Measurements from ENCODE around the gene PRSS2. TPM values are rescaled to one million over a fixed set of nuclear protein-coding genes. Genes with fewer than 3 reads are reported as not detected.

PRSS2 gene
- total and polyA plus RNA-seq, 2 donors from 2014 or later = not detected

- H3K9me3 ChIP-seq (ENCODE audit: control insufficient read depth in 2 of 3, insufficient read depth in 1 of 3, low read length in 3 of 3) = no peaks in the 10 kb centered on the region
- no peak for DNase-seq
- intact Hi-C loops (cut with DNase I) = no loop called here
- H3K9ac ChIP-seq (ENCODE audit: low read length in 3 of 3) = no peak overlapping the region
- H3K27ac ChIP-seq (ENCODE audit: low read depth in 2 of 2, low read length in 2 of 2) = no peak overlapping the region
- no peaks in the 10 kb centered on the region for H3K27me3 ChIP-seq (ENCODE audit: control insufficient read depth, insufficient read depth, low read length)
- no peaks in the 10 kb centered on the region for H3K36me3 ChIP-seq (ENCODE audit: control insufficient read depth in 2 of 3, insufficient read depth in 3 of 3, low read length in 3 of 3)
- no peak for TF ChIP-seq CTCF (IDR thresholded peaks at IDR 0.05; ENCODE audit: borderline replicate concordance, extremely low read depth, insufficient read depth)
- H3K4me3 ChIP-seq (ENCODE audit: low read length in 3 of 3) = no peak overlapping the region
- FAIRE-seq = no peak
- H3K4me1 ChIP-seq (ENCODE audit: control insufficient read depth in 2 of 3, insufficient read depth in 2 of 3, low read depth in 1 of 3, low read length in 3 of 3) = no peaks in the 10 kb centered on the region
These were observed 41.9 kb downstream of the PRSS2 start for GRCh38 chr7:142812437-142813215.

GRCh38 chr7:142813226-142813625 is 42.5 kb downstream of the PRSS2 start:
- Histone ChIP-seq H3K4me3 (ENCODE audit: low read length in 3 of 3) (no peak overlapping the region), H3K27me3 (ENCODE audit: control insufficient read depth, insufficient read depth, low read length) (no peaks in the 10 kb centered on the region), H3K9ac (ENCODE audit: low read length in 3 of 3) (no peak overlapping the region), H3K27ac (ENCODE audit: low read depth in 2 of 2, low read length in 2 of 2) (no peak overlapping the region), H3K4me1 (ENCODE audit: control insufficient read depth in 2 of 3, insufficient read depth in 2 of 3, low read depth in 1 of 3, low read length in 3 of 3) (no peaks in the 10 kb centered on the region), H3K9me3 (ENCODE audit: control insufficient read depth in 2 of 3, insufficient read depth in 1 of 3, low read length in 3 of 3) (no peaks in the 10 kb centered on the region), H3K36me3 (ENCODE audit: control insufficient read depth in 2 of 3, insufficient read depth in 3 of 3, low read length in 3 of 3) (no peaks in the 10 kb centered on the region)
- intact Hi-C loops (cut with DNase I) = no loop called here
- no peak for DNase-seq
- no peak for TF ChIP-seq CTCF (IDR thresholded peaks at IDR 0.05; ENCODE audit: borderline replicate concordance, extremely low read depth, insufficient read depth)
- no peak for FAIRE-seq

GRCh38 chr7:142813699-142814098 is 42.9 kb downstream of the PRSS2 start:
- Histone ChIP-seq H3K36me3 (ENCODE audit: control insufficient read depth in 2 of 3, insufficient read depth in 3 of 3, low read length in 3 of 3) (no peaks in the 10 kb centered on the region), H3K27ac (ENCODE audit: low read depth in 2 of 2, low read length in 2 of 2) (no peak overlapping the region), H3K4me3 (ENCODE audit: low read length in 3 of 3) (no peak overlapping the region), H3K9ac (ENCODE audit: low read length in 3 of 3) (no peak overlapping the region), H3K27me3 (ENCODE audit: control insufficient read depth, insufficient read depth, low read length) (no peaks in the 10 kb centered on the region), H3K4me1 (ENCODE audit: control insufficient read depth in 2 of 3, insufficient read depth in 2 of 3, low read depth in 1 of 3, low read length in 3 of 3) (no peaks in the 10 kb centered on the region), H3K9me3 (ENCODE audit: control insufficient read depth in 2 of 3, insufficient read depth in 1 of 3, low read length in 3 of 3) (no peaks in the 10 kb centered on the region)
- no peak for TF ChIP-seq CTCF (IDR thresholded peaks at IDR 0.05; ENCODE audit: borderline replicate concordance, extremely low read depth, insufficient read depth)
- intact Hi-C loops (cut with DNase I) = no loop called here
- no peak for DNase-seq
- FAIRE-seq = no peak
